Activated gamma-delta T cell treated with anti-CD3 and anti-CD28 coated beads, Interleukin-2, amount 50 U/mL, for 16 hours (primary cell): Measurements from ENCODE around the gene NT5DC1.

Source experiments
- DNase-seq: peaks from one replicate; pipeline ENCODE4 v3.0.0-alpha.2; 2020; ENCODE audit warnings: low read depth

NT5DC1 gene

DNA sequence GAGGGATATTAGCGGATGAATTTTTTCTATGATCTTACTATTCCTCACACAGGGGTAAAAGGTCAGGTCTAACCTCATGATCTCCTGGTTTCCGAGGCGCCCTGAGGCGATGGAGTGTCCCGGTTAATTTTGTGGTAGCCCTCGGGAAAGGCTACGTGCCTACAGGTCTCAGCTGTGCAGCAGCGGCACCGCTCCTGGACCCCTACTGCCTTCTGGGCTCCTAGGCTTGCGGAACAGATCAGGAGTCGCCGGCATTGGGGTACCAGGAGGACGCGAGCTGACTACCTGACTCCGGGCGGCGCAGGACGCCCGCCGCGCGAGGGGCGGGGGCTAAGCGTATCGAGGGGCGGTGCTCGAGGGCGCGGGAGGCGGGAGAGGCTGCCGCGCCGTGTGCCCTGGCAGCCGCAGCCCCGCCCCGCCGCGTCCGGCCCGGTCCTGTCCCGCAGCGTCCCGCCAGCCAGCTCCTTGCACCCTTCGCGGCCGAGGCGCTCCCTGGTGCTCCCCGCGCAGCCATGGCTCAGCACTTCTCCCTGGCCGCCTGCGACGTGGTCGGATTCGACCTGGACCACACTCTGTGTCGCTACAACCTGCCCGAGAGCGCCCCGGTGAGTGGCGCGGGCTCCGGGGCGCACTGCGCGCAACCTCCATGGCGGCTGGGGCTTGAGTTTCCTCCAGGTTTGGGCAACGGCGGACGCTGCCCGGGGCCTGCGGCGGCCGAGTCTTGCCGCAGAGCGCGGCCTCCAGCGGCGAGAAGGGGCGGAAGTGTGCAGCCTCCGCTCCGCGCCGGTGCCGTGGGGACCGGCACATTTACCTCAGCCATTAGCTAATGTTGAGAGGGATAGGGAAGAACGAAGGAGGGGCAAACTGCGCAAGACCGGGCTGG is at the start of gene NT5DC1:
Gene NT5DC1, plus strand, starts transcription at position 435 of the 883 bp plus-strand sequence. Its CDS starts 78 bp downstream, at position 513.
- peak; percentile 78 for DNase-seq

DNA sequence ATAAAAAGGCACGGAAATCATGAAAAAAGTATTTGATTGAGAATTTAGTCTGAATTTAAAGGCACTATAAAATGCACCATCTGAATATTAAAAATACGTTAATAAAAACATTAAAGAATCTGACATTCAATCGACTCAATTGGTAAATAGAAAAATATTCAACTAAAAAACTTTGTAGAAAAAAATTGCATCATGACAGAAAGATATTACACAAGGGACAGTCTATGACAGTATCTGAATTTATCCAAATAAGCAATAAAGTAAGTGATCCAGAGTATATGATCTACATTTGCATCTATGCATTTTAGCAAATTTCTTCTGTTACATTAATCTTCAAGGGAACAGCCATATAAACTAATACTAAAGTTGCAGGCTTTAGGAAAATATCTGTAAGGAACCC is 49.4 kb upstream of the NT5DC1 start:
- DNase-seq: no peak

DNA sequence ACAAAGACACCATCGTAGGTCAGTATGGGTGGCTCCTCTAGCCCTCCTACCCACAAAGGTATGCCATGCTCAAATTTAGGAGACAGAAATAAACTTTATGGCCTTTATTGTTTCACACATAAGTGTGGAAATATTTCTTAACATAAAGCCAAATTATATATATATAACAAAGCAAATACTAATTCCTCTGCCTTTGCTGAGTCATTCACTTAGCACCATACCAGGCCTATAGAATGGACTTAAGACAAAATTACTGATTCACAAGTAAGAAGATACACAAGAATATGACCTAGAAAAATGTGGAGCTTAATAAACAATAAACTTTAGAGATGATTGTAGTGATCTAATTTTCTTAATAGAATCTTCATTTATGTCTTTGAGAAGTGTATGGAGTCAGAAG is 45.1 kb upstream of the NT5DC1 start:
- no peak for DNase-seq

DNA sequence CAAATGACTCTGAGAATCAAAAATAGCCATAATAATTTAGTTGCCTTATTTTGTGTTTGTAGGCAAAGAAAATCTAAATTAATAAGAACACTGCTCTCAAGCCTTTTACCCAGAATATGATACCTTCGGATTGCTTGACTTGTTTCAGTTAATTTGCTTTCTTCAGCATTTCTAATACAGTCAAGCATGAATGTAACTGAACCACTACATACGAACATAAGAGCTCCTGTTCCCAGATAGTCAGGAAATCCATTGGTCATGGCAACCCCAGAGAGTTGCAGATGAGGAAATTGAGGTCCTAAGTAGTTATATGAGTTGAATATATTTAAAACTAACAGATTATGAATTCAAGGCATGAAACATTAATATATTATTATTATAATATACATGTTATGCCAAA is 42.9 kb upstream of the NT5DC1 start:
- no peak for DNase-seq

DNA sequence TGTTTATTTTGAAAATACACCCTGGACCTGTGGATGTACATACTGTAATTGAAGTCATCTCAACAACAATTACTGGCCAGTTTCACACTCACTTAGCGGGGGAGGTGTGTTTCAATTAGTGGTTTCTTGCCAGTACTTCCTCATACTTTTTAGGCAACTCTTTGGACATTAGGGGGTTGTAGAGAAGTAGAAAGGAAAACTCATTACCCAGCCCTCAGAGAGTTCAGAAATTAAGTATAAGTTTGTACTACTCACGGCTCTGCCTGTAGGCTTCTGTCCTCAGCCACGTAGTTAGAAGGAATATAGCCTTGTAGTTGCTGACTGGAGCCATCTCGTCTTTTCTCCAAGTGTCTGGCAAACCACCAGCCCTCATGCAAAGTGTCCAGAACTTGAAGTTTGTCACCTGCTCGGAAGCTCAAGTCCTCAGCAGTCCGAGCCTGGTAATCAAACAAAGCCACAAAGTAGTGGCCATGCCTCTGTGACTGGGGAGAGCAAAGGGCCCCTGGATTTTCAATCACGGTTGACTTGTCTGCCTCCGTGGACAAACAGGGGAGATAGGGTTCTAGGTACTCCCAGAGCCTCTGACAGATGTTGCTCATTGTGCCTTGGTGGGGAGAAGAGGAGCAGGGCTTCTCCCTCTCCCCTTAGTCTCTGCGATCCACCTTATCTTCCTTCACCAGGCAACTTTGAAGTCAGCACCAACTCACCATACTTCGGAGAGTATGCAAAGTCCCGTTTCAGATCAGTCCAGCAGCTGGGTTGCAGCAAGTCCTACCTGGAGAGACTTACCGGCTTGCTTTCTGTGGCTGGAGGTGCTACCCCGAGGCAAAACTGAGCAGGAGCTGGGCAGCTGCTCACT is 40.7 kb upstream of the NT5DC1 start:
- DNase-seq: no peak

DNA sequence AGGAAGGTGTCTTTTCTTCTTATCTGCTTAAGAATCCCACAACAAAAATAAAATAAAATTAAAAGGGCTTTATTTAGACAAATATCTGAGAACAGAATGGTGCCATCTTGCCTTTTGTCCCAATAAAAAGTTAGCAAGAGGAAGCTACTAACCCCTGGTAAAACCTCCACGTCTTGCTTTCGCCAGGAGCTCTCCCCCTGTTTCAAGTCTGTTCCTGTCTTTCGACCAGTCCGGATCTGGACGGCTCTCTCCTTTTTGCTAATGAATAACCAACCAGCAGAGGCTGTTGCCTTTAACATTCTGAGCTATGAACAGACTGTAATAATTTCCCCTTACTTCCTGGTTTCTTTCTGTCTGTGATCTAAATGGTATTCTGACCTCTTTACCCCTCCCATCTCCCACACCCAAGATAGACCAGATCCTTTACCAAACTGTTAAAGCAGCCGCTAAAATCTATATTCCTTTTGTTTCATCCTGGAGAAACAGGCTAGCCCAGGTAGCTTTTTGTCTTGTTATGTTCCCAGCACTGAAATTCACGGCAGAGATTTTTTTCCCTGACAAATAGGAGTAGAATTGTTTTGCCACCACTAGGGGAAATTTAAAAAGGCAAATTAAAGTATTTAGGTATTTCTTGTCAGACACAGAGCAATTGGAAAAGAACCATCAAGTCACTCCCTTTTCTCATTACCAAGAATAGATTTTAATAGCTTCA is 39.9 kb upstream of the NT5DC1 start, which contains the start of gene FRK:
Gene FRK, minus strand, starts transcription at position 320 of the 712 bp plus-strand sequence. CDS start 580 bp downstream, outside the sequence.
- DNase-seq: no peak

DNA sequence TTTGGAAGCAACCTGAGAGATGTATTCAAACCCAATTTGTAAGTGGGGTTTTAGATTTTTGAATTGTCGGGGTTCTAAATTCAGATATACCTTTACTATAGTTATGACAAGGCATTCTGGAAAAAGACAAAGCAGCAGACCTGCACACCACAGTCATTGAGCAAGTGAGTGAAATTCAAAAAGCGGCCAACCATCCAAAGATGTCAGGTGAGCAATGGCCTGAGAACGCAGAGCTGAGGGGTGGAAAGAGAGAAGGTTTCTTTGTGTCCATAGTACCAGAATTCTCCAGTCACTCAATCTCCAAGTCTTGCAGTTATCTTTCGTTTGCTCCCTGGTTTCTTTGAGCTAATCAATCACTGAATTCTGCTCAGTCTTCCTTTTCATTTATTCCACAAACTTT is 38.2 kb upstream of the NT5DC1 start:
- no peak for DNase-seq

DNA sequence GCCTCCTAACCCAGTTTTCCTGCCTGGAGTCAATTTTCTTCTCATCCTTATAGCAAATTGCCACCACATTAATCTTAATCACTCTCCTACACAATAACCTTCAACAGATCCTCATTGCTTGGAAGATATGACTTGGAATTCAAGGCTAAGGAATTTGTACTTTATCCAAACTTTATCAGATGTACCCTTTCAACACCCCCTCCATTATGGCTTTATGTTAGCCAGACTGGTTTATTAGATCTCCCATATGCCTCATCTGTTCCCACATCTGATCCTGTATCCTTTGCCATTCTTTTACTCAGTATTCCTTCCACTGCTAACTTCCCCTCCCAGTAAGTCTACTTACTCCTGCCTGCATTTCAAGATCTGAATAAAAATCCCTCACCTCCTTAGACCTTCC is 36.0 kb upstream of the NT5DC1 start:
- no peak for DNase-seq

DNA sequence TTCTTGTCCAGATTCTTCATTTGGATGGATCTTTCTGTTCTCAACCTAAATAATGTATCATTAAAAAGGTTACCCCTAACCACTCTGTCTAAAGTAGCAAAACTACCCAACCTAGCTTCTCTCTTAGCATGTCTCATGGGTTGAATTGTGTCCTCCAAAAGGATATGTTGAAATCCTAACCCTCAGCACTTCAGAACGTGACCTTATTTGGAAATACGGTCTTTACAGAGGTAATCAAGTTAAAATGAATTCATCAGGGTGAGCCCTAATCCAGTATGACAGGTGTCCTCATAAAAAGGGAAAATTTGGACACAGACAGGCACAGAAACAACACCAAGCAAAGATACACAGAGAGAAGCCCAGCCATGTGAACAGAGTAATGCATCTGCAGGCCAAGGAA is 33.9 kb upstream of the NT5DC1 start:
- no peak for DNase-seq

DNA sequence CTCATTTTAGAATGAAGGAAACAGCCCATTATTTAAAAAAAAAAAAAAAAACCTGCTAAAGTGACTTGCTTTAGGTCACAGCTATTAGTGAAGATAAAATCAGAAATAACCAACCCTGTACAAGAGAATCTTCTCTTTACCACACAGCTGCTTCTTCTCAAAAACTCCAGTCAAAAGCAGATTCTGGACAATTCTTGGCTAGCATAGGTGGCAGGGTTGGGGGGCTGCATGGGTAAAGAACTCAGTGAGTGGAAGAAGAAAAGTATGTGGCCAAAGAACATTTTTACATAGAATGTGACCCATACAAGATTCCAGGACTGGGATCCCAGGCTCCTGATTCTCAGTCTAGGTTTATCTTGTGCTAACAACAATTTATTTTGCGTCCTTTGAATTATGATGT is 30.6 kb upstream of the NT5DC1 start:
- no peak for DNase-seq

DNA sequence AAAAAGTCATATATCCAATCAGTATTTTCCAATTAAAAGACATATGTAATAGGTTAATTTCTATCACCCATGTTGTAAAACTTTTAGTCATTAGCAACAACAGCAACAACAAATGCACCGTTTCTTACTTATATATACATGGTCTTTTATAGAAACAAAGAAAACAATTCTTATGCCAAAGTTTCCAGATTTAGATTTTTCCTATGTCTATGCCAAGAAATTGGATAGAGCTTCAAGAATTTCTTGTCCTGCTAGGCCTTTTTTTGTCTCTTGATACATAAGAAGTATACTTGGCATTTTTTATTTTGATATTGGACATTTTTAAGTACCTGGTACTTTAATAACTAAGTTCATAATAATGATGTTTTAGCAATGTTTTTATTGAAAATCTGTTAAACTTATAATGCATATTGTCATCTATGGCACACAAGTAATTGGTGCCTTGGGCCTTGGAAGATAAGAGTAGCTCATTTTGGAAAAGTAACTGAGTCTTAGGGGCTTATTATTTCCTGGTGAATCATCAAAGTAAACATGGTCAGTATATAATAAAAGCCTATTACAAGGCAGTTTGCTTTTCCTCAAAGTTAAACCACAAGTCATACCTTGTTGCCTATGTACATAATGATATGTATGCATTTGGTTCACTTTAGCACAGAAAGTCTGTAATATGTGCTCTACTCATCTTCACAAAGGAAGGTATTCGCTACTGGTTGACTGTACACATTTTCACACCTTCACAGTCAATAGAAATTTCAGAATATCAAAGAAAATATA is 29.9 kb upstream of the NT5DC1 start:
- no peak for DNase-seq

DNA sequence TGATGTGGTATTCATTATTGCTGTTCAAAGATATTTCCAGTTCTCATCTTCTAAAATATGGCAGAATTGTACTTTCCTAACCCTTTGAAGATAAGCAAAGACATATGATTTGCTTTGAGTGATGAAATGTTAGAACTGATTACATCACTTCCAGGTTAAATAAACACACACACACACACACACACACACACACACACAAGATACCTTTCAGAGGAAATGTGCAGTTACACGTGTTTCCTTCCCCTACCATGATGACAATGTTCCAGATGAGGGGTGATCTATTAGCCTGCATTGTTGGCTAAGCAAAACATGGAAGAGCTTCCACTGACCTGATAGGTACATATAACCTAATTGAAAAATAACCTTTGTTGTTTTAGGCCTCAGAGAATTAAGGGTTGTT is 28.3 kb upstream of the NT5DC1 start:
- no peak for DNase-seq

DNA sequence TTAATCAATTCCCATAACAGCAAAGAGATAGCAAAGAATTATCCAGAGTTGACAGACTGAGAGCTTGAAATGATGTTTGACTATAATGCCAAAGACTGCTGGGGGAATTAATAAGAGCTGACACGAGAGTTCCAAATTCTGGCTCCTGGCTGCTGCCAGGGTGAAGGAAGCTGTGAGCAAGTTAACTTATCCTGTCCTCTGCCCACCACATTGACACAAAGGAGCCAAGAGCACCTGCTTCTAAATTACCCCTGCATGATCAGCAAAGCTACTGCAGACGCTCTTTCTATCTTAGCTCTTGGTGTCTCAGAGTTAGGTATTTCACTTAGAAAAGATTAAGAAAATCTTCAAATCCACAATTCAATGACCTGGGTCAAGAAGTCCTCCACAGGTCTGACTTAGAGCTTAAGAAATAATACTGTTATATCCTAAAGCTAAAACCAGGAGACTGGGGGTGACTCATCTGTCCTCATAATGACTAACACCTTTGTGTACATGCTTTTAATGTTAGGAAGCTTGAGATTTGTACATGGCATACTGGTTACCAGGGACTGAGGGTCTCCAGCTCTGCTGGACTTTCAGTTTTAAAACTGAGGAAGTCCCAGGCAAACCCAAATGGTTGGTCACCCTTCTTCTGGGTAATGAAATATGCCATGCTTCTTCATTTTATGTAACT is 26.8 kb upstream of the NT5DC1 start:
- DNase-seq: no peak

DNA sequence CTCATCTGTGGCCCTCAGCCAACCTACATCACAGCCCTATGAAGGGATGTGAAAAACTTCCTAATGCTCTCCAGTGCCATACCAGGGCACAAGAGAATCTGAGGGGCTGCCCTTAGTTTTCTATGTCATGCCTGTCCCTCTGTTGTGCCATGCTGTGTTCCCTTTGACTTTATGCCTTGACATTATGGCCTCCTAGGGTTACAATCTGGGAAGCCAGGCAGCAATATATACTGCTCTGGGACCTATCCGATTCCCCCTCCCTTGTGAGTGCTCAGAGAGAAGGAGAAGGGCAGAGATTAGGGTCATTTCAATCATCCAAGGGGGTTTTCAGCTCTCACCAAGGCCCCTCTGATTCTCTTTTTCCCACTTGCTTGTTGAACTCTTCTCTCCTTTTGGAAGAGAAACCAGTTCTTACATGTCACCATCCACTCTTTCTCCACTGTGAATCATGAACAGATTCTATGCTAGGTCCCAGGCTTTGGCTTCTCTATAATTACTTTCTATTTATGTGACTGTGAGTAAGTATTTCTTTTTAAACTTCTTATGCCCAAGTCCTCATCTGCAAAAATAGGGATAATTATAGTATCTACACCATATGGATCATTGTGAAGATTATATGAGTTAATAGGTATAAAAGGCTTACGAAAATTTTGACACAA is 25.8 kb upstream of the NT5DC1 start:
- no peak for DNase-seq

DNA sequence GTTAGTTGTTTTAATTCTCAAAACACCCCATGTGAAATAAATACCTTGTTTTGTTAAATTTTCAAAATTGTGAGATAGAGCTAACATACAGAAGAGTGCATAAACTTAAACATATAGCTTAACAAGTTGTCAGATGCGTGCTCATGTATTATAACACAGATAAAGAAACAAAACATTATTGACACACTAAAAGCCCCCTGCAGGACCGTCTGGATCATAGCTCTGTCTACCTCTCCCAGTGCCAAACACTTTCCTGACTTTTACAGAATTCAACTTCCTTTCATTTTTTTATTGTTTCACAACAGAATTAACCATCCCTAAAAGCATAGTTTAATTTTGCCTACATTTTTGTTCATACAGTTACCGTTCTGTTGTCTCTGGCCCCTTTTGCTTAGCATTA is 22.1 kb upstream of the NT5DC1 start:
- no peak for DNase-seq

DNA sequence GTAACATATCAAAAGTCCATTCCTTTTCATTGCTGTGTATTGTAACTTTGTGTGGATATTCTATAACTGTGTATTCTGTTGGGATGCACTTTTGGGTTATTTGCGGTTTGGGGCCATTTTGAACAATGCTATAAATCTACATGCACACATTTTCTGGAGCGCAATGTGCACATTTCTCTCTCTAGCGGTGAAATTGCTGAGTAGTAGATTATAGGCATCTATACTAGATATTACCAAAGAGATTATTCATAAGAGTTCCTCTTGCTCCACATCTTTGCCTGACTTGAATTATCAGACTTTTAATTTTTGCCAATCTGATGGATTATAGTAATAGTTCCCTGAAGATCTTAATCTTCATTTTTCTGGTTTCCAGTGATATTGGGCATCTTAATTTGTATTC is 21.7 kb upstream of the NT5DC1 start:
- DNase-seq: no peak

DNA sequence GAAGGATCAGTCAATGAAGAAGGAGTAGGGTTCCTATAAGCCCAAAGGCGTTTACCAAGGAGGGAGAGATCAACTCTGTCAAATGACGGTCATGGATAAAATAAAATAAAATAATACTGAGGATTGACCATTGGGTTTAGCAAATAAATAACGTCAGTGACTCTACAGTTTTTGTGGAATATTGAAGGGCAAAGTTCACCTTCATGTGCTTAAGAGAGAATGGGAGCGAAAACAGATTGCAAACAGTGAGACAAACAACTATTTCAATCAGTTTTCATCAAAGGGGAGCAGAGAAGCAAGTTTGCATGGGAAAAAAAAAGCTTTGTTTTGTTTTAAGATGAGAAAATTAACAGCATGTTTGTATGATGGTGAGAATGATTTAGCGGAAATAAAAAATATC is 17.6 kb upstream of the NT5DC1 start:
- DNase-seq: no peak

DNA sequence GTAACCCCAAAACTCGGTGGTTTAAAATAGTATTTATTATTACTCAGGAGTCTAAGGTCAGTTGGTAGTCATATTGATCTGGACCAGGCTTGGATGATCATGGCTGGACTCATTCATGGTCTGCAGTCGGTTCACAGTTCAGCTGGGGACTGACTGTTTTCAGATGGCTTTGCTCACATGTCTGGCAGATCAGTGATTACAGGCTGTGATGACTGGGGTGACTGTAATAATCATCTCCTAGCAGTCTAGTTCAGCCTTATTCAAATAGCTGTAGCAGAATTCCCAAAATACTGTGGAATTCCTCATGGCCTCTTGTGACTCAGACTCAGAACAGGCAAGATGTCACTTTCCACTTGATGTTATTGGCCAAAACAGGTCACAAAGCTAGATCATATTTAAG is 16.4 kb upstream of the NT5DC1 start:
- DNase-seq: no peak

DNA sequence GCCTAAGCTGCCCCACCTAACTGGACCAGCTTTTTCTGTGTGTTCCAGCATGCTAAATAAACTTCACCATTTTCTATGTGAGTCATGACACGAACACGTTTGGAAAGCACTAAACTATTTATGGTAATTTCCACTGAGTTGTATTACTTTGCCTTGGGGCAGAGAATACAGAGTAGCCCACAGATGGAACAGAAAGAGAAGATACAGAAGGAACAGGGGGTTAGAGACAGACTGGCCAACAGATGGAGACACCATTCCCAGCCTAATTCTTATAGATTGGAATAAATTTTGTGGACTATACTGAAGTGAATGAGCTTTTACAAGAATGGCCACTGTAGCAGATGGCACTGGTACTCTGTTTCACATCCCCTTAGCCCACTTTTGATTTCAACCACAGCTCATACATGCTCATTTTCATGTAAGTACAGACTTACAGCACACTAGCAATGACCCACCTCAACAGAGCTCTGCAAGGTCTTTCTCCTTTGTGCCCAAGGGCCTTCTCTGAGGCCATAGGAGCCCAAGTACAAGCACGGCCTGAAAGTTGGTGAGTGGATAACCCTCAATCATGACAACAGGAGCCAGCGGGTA is 13.1 kb upstream of the NT5DC1 start:
- DNase-seq: no peak

DNA sequence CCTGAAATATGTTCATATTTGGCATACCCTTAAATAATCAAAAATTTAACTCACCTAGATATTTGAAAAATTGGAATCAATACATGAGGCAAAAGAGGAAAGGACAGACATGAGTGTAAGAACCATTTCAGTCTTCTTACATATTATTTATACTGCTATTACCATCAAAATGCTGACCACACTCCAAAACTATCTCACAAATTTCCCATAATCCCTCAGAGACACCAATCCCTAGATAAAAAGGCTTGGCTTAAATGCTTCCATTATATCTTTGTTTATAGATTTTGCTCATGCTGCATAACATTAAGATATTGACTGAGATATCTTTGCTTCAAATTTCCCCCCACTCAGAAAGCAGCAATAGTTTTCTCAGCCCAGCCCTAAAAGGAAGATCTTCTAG is 11.7 kb upstream of the NT5DC1 start:
- no peak for DNase-seq
